LNCaP clone FGC (cell line): Measurements from ENCODE around the gene NECTIN4.

Experiments used
- DNase-seq: peaks from one replicate; pipeline ENCODE4 v3.0.0-alpha.2; 2011; ENCODE audit warnings: low read depth
- H3K4me3 ChIP-seq: 2 replicates; pipeline ENCODE4 v1.5.1; 2011; ENCODE audit warnings: mild to moderate bottlenecking, low read depth, low read length, control low read depth
- CTCF ChIP-seq: IDR thresholded peaks from 2 replicates; pipeline ENCODE4 v1.5.1; 2012; ENCODE audit warnings: mild to moderate bottlenecking; ENCODE audit not compliant: control insufficient read depth, insufficient read depth; ENCODE audit errors: extremely low read depth

Gene NECTIN4

GRCh38 chr1:161021970-161022353 lies 67.4 kb downstream of the NECTIN4 start:
- peak overlapping the region; percentile 76 for H3K4me3 ChIP-seq

GRCh38 chr1:161021165-161021969 lies 68.0 kb downstream of the NECTIN4 start:
- no peak for TF ChIP-seq CTCF
- peak; percentile 99 for DNase-seq
- peak overlapping the region; percentile 76 for H3K4me3 ChIP-seq

More at GRCh38 chr1:161021970-161022353, 67.4 kb downstream of the NECTIN4 start:
- DNase-seq, result no peak
- no peak for TF ChIP-seq CTCF
